Kidney epithelial cell (primary cell): ENCODE measurements around the gene KRT81. TPM values are rescaled to one million over a fixed set of nuclear protein-coding genes. Genes with fewer than 3 reads are reported as not detected.
"Not testable (repeated sequence)": the region's sequence is repeated elsewhere in the genome, so short reads cannot be mapped to it uniquely, and the experiment has no call there.

Experiments used
- DNase-seq: peaks from one replicate; pipeline ENCODE4 v3.0.0-alpha.2; 2010; ENCODE audit warnings: low read depth
- H3K27me3 ChIP-seq: 2 replicates; pipeline ENCODE4 v1.6.0; 2011; ENCODE audit warnings: low read length; ENCODE audit not compliant: control insufficient read depth, insufficient read depth
- H3K36me3 ChIP-seq: 2 replicates; pipeline ENCODE4 v1.5.1; 2011; ENCODE audit warnings: low read length; ENCODE audit not compliant: control insufficient read depth, insufficient read depth
- H3K4me3 ChIP-seq: 2 replicates; pipeline ENCODE4 v1.5.1; 2011; ENCODE audit warnings: low read depth, mild to moderate bottlenecking, control low read depth, low read length
- total RNA-seq: library from RNA; depleted of rRNA; stranded (reverse); fragments of >200 nt; gene quantifications from 2 replicates; pipeline ENCODE4 v1.2.3, GENCODE V29; 2015
- TF ChIP-seq, protein P1 (sequence below): IDR thresholded peaks from 2 replicates; pipeline ENCODE4 v1.5.1; 2011; ENCODE audit warnings: mild to moderate bottlenecking, moderate library complexity, low read length, control low read depth, inconsistent platforms; ENCODE audit not compliant: insufficient read depth, poor library complexity, severe bottlenecking

The KRT81 gene
- total RNA-seq, 1 donor from 2014 or later = 239 TPM

DNA sequence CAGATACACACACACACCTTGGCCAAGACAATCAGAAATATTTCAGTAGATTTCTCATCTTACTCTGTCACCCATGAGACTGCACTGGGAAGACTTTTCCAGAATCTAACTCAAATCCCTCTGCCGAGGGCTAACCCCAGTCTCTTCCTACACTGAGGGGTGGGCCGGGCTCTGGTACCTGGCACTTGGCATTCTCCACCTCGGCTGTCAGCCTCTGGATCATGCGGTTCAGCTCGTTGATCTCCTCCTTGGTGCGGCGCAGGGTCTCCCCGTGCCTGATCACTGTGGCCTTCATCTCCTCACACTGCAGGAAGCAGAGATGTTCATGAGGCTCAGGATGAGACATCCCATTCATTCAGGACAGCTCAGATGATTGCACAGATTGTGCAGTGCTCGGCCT, 25.0 kb upstream of the KRT81 start:
- TF ChIP-seq, protein P1, sequence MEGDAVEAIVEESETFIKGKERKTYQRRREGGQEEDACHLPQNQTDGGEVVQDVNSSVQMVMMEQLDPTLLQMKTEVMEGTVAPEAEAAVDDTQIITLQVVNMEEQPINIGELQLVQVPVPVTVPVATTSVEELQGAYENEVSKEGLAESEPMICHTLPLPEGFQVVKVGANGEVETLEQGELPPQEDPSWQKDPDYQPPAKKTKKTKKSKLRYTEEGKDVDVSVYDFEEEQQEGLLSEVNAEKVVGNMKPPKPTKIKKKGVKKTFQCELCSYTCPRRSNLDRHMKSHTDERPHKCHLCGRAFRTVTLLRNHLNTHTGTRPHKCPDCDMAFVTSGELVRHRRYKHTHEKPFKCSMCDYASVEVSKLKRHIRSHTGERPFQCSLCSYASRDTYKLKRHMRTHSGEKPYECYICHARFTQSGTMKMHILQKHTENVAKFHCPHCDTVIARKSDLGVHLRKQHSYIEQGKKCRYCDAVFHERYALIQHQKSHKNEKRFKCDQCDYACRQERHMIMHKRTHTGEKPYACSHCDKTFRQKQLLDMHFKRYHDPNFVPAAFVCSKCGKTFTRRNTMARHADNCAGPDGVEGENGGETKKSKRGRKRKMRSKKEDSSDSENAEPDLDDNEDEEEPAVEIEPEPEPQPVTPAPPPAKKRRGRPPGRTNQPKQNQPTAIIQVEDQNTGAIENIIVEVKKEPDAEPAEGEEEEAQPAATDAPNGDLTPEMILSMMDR = no peak
- Histone ChIP-seq H3K4me3 (no peak overlapping the region), H3K27me3 (peaks cover 36% of the 10 kb centered on the region), H3K36me3 (no peaks in the 10 kb centered on the region)
- DNase-seq = no peak

GRCh38 chr12:52315721-52316120, 24.4 kb upstream of the KRT81 start:
- H3K4me3 ChIP-seq, DNase-seq, H3K36me3 ChIP-seq: not testable (repeated sequence)
- TF ChIP-seq, protein P1 = peak; percentile 34
- peaks cover 32% of the 10 kb centered on the region for H3K27me3 ChIP-seq

DNA sequence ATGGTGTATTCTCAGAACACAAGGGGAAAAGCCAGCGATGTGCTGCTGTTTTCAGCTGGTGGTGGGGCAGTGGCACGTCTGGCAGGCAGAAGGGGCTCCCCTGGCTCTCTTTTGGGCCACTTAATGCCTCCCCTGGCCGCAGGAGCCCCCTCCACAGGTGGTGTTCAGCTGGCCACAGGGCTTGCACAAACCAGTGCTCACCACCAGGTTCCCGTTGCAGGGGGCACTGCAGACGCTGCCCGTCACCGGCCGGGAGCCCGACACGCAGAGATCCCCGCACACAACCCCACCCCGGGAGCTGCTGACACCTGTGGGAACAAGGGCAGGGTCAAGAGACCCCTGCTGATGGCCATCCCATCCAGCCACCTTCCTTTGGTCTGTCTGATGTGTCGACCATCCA, 23.2 kb upstream of the KRT81 start:
- Histone ChIP-seq H3K36me3 (no peaks in the 10 kb centered on the region), H3K27me3 (peaks cover 31% of the 10 kb centered on the region), H3K4me3 (no peak overlapping the region)
- TF ChIP-seq, protein P1 = no peak
- no peak for DNase-seq

GRCh38 chr12:52313926-52314325, 22.6 kb upstream of the KRT81 start:
- Histone ChIP-seq H3K36me3 (no peaks in the 10 kb centered on the region), H3K27me3 (peaks cover 26% of the 10 kb centered on the region), H3K4me3 (no peak overlapping the region)
- TF ChIP-seq, protein P1 = no peak
- no peak for DNase-seq

DNA sequence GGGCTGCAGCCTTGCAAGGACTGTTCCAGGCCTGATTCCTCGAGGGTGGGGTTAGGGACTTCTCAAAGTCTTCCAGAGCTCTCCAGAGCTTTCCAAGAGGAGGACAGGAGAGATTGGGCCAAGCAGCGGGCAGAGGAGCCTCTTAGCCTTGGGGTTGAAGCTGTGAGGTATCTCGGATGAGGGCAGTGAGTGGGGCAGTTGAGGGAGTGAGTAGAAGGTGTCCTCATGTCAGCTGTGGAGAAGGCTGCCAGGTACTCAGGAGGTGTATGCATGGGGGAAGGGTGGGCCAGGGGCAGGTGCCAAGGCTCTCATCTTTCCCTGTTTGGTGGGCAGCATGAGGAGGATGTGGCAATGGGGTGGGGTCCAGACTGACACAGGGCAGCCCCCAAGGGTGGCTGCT, 22.1 kb upstream of the KRT81 start:
- Histone ChIP-seq H3K27me3 (peaks cover 26% of the 10 kb centered on the region), H3K4me3 (no peak overlapping the region), H3K36me3 (no peaks in the 10 kb centered on the region)
- TF ChIP-seq, protein P1 = no peak
- DNase-seq = no peak

DNA sequence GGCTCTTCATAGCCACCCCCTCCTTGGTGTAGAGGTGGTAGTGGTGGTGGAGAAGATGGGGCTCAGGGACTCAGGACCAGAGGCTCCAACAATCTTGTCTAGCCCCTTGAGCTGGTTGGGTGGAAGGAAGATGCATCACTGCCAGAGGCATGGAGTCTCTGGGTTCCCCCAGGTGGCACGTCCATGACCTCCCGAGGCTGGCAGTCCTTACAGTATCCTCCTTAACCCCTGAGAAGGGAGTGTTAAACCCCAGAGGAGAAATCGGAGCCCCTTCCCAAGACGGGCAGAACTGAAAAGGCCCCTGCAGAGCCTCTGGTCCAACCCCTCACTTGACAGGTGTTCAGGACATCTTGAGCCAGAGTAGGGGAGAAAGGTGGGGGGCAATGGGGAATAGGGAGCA, 20.8 kb upstream of the KRT81 start:
- TF ChIP-seq, protein P1 = no peak
- no peak overlapping the region for H3K4me3 ChIP-seq
- H3K36me3 ChIP-seq = no peaks in the 10 kb centered on the region
- no peak for DNase-seq
- peaks cover 39% of the 10 kb centered on the region for H3K27me3 ChIP-seq
